Measurements from ENCODE around the gene DENND2C. TPM values are rescaled to one million over a fixed set of nuclear protein-coding genes. Genes with fewer than 3 reads are reported as not detected.
A peak's percentile ranks its signal among the peaks of the same experiment; 100 is the strongest.

The DENND2C gene
- total RNA-seq, 1 donor from 2014 or later, result 7.7 TPM

DNA sequence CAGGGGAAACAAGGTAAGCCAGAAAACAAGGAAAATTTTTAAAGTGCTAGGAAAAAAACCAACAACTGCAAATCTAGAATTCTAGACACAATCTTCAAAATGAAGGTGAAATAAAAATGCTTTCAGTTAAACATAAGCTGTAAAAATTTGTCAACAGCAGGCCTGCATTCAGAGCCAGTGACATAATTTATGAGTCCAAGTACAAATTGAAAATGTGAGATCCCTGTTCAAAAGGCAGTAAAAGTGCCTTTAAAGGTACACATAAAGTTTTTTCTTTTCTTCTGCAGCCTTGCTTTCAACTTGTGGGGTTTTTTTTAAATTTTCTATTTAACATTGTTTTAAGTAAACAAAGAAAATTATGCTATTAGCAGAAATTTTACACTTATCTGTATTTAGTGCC is 37.4 kb downstream of the DENND2C start:
- Mint-ChIP-seq H3K9me3 (ENCODE audit: unreplicated experiment) (no peaks in the 10 kb centered on the region), H3K4me1 (ENCODE audit: unreplicated experiment) (no peaks in the 10 kb centered on the region), H3K27me3 (ENCODE audit: unreplicated experiment) (no peaks in the 10 kb centered on the region), H3K4me3 (ENCODE audit: unreplicated experiment) (no peak overlapping the region), H3K36me3 (ENCODE audit: low read depth, unreplicated experiment) (no peaks in the 10 kb centered on the region), H3K27ac (ENCODE audit: unreplicated experiment) (no peak overlapping the region)
- TF ChIP-seq, protein P1, sequence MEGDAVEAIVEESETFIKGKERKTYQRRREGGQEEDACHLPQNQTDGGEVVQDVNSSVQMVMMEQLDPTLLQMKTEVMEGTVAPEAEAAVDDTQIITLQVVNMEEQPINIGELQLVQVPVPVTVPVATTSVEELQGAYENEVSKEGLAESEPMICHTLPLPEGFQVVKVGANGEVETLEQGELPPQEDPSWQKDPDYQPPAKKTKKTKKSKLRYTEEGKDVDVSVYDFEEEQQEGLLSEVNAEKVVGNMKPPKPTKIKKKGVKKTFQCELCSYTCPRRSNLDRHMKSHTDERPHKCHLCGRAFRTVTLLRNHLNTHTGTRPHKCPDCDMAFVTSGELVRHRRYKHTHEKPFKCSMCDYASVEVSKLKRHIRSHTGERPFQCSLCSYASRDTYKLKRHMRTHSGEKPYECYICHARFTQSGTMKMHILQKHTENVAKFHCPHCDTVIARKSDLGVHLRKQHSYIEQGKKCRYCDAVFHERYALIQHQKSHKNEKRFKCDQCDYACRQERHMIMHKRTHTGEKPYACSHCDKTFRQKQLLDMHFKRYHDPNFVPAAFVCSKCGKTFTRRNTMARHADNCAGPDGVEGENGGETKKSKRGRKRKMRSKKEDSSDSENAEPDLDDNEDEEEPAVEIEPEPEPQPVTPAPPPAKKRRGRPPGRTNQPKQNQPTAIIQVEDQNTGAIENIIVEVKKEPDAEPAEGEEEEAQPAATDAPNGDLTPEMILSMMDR (IDR thresholded peaks at IDR 0.05; ENCODE audit: unreplicated experiment), result no peak
- DNase-seq (ENCODE audit: low spot score), result no peak

DNA sequence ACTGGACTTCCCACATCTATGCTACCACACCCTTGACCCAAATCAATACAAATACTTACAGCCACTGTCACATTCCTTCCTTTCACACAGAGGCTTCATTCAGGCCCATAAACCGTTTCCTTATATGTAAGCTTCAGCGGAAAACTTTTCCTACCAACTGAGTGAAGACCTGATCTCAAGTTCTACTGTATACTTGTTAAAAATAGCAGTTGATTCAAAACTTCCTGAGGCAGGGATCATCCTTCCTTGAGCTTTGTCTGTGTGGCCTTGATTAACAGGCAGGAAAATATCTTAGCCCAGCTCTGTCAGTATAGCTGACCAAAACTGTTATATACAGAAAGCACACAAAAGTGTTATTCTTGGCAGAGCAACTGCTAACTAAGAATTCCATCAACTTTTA is 42.7 kb downstream of the DENND2C start:
- no peaks in the 10 kb centered on the region for H3K36me3 Mint-ChIP-seq (ENCODE audit: low read depth, unreplicated experiment)
- no peaks in the 10 kb centered on the region for H3K27me3 Mint-ChIP-seq (ENCODE audit: unreplicated experiment)
- H3K27ac Mint-ChIP-seq (ENCODE audit: unreplicated experiment), result peak overlapping the region; percentile 0

DNA sequence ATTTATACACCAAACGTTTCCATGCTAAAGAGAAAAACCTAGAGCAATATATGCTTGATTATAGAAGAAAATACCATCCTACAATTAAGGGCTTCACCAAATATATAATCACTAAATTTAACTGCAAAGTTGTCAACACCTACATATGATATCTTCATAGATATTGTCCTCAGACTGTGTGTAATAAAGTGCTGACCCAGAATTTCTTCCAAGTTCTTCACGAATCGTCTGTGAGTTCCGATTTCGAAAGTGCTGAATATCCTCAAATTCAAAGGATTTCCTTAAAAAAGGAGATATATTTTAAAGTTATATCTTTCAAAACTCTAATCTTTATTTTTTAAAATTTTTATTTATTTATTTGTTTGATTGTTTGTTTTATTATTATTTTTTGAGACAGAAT is 46.5 kb downstream of the DENND2C start:
- H3K9me3 Mint-ChIP-seq (ENCODE audit: unreplicated experiment), result no peaks in the 10 kb centered on the region
- no peak for DNase-seq (ENCODE audit: low spot score)
- H3K27ac Mint-ChIP-seq (ENCODE audit: unreplicated experiment), result no peak overlapping the region

More for the DNA sequence above, 42.7 kb downstream of the DENND2C start:
- TF ChIP-seq, protein P1 (IDR thresholded peaks at IDR 0.05; ENCODE audit: unreplicated experiment), result no peak
- H3K4me3 Mint-ChIP-seq (ENCODE audit: unreplicated experiment), result peak overlapping the region; percentile 3
- no peaks in the 10 kb centered on the region for H3K9me3 Mint-ChIP-seq (ENCODE audit: unreplicated experiment)
- H3K4me1 Mint-ChIP-seq (ENCODE audit: unreplicated experiment), result peaks cover 5% of the 10 kb centered on the region
- DNase-seq (ENCODE audit: low spot score), result no peak

DNA sequence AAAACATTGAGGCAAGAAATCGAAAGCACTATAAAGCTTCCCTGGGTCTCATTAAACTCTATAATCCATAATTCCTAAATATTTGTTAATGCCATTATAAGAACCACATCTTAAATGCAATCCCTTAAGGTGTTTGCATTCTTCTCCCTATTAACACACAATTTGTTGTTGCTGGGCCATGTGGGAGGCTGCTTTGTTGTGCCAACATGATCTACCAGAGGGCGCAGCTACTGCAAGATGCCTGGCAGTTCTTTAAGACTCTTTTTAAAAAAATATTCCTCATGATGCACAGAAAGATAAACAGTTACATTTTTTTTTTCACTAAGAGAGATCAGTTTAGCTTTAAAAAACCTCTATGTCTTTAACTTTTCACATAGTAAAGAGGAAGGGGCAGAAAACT is 49.4 kb downstream of the DENND2C start:
- Mint-ChIP-seq H3K27me3 (ENCODE audit: unreplicated experiment) (peaks cover 1% of the 10 kb centered on the region), H3K4me1 (ENCODE audit: unreplicated experiment) (peaks cover 12% of the 10 kb centered on the region), H3K36me3 (ENCODE audit: low read depth, unreplicated experiment) (peaks cover 2% of the 10 kb centered on the region), H3K9me3 (ENCODE audit: unreplicated experiment) (no peaks in the 10 kb centered on the region), H3K4me3 (ENCODE audit: unreplicated experiment) (no peak overlapping the region), H3K27ac (ENCODE audit: unreplicated experiment) (no peak overlapping the region)
- TF ChIP-seq, protein P1 (IDR thresholded peaks at IDR 0.05; ENCODE audit: unreplicated experiment), result no peak
- DNase-seq (ENCODE audit: low spot score), result no peak

More for the DNA sequence above, 46.5 kb downstream of the DENND2C start:
- Mint-ChIP-seq H3K4me1 (ENCODE audit: unreplicated experiment) (peaks cover 17% of the 10 kb centered on the region), H3K4me3 (ENCODE audit: unreplicated experiment) (no peak overlapping the region), H3K27me3 (ENCODE audit: unreplicated experiment) (peaks cover 1% of the 10 kb centered on the region), H3K36me3 (ENCODE audit: low read depth, unreplicated experiment) (no peaks in the 10 kb centered on the region)
- TF ChIP-seq, protein P1 (IDR thresholded peaks at IDR 0.05; ENCODE audit: unreplicated experiment), result no peak

DNA sequence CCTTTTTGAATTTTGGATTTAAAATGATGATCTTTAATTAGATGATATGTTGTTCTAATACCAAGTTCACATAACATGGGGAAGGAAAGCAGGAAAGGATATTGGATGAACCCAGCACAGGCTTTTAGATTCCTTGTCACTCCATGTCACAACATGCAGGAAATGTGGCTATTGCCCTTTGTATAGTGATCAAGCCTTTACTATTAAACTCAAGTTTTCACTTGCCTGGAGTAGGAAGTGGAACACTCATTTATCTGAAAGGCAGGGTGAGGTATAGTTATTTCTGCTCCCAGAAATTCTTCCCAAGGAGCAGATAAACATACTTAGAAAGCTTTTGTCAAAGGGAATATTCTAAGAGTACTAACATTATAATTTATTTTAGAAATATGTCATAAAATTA is 51.2 kb downstream of the DENND2C start:
- Mint-ChIP-seq H3K4me1 (ENCODE audit: unreplicated experiment) (peaks cover 12% of the 10 kb centered on the region), H3K27ac (ENCODE audit: unreplicated experiment) (no peak overlapping the region), H3K4me3 (ENCODE audit: unreplicated experiment) (no peak overlapping the region), H3K9me3 (ENCODE audit: unreplicated experiment) (no peaks in the 10 kb centered on the region), H3K27me3 (ENCODE audit: unreplicated experiment) (peaks cover 1% of the 10 kb centered on the region), H3K36me3 (ENCODE audit: low read depth, unreplicated experiment) (peaks cover 4% of the 10 kb centered on the region)
- no peak for DNase-seq (ENCODE audit: low spot score)
- TF ChIP-seq, protein P1 (IDR thresholded peaks at IDR 0.05; ENCODE audit: unreplicated experiment), result no peak

Data from endothelial cell (in vitro differentiated cells).